Ureter (tissue), 1 donor: ENCODE data around the gene MAPKBP1. TPM values are rescaled to one million over a fixed set of nuclear protein-coding genes. Genes with fewer than 3 reads are reported as not detected.
"Not testable (repeated sequence)": the region's sequence is repeated elsewhere in the genome, so short reads cannot be mapped to it uniquely, and the experiment has no call there.

Source experiments
- DNase-seq: peaks from one replicate; pipeline ENCODE4 v3.0.0-alpha.2; 2020; ENCODE audit warnings: low spot score
- total RNA-seq: library from RNA; stranded (reverse); gene quantifications from one replicate; pipeline ENCODE4 v1.2.4, GENCODE V29; 2023
- donor health status: DM: yes; HTN: yes; CAD: no.

The MAPKBP1 gene
- total RNA-seq, 1 donor from 2014 or later = 39.6 TPM

- no peak for DNase-seq
These were observed 51.6 kb downstream of the MAPKBP1 start for GRCh38 chr15:41825572-41826535.

GRCh38 chr15:41827290-41827879, 53.1 kb downstream of the MAPKBP1 start:
- DNase-seq = no peak

- DNase-seq = peak; percentile 97
These were observed 53.9 kb downstream of the MAPKBP1 start, which contains the start of gene JMJD7 for GRCh38 chr15:41827880-41828806. TSS of gene JMJD7 (plus strand) at chr15:41828092. CDS start at chr15:41828125, 33 bp downstream.

- DNase-seq = no peak
These were observed 54.5 kb downstream of the MAPKBP1 start for GRCh38 chr15:41828807-41829141.

GRCh38 chr15:41829959-41830646, 55.8 kb downstream of the MAPKBP1 start:
- no peak for DNase-seq

GRCh38 chr15:41831291-41831690, 57.0 kb downstream of the MAPKBP1 start:
- DNase-seq = not testable (repeated sequence)

GRCh38 chr15:41832208-41832607, 57.9 kb downstream of the MAPKBP1 start:
- DNase-seq = no peak

- DNase-seq = peak; percentile 87
These were observed 58.6 kb downstream of the MAPKBP1 start for GRCh38 chr15:41832875-41833274.

- DNase-seq = no peak
These were observed 59.8 kb downstream of the MAPKBP1 start for GRCh38 chr15:41834096-41834495.

- DNase-seq = no peak
These were observed 61.8 kb downstream of the MAPKBP1 start for GRCh38 chr15:41836073-41836472.

- DNase-seq = no peak
These were observed 62.6 kb downstream of the MAPKBP1 start for GRCh38 chr15:41836713-41837454.

- peak; percentile 88 for DNase-seq
These were observed 64.2 kb downstream of the MAPKBP1 start, which contains the start of gene PLA2G4B for GRCh38 chr15:41838400-41838897. TSS of gene PLA2G4B (plus strand) at chr15:41838847. CDS start at chr15:41838914, 67 bp downstream.

- DNase-seq = no peak
These were observed 65.7 kb downstream of the MAPKBP1 start for GRCh38 chr15:41839781-41840491.

GRCh38 chr15:41840673-41841072, 66.4 kb downstream of the MAPKBP1 start:
- no peak for DNase-seq

- no peak for DNase-seq
These were observed 66.8 kb downstream of the MAPKBP1 start for GRCh38 chr15:41841131-41841530.

GRCh38 chr15:41842229-41842628, 67.9 kb downstream of the MAPKBP1 start:
- no peak for DNase-seq

GRCh38 chr15:41843571-41843970, 69.3 kb downstream of the MAPKBP1 start:
- DNase-seq = no peak

- no peak for DNase-seq
These were observed 70.5 kb downstream of the MAPKBP1 start for GRCh38 chr15:41844814-41845213.

GRCh38 chr15:41847206-41847605, 72.9 kb downstream of the MAPKBP1 start:
- no peak for DNase-seq

GRCh38 chr15:41847981-41848380, 73.7 kb downstream of the MAPKBP1 start:
- no peak for DNase-seq
